Measurements from ENCODE around the gene FARS2. TPM values are rescaled to one million over a fixed set of nuclear protein-coding genes. Genes with fewer than 3 reads are reported as not detected.

Gene FARS2
- polyA plus RNA-seq, 1 donor from 2014 or later: 32.8 TPM

DNA sequence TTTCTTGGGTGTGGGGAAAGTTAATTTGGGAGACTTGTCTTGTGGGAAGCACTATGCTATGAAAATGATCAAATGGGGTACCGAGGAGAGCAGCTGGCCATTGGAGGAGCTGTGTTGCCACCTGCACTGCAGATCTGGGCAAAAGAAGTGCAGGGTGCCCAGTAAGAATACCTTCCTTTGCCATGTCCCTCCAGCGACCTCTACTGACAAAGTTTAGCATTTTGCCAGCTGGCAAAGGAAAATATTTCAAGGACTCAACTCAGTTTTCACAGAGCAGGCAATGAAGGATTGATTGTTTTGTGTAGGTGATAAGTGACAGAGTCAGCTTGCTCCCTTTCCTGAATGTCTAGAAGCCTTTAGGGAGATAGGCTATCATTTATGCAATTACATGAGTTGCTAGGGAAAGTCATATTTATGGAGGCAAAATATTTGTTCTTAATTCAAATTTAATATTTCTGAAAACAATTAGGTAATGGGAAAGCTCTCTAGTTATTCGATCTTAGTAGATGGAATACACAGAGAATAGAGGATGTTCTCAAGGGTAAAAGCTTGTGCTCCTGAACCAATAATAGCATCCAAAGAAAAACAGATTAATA is 118.4 kb downstream of the FARS2 start:
- Mint-ChIP-seq H3K36me3 (peaks cover 6% of the 10 kb centered on the region), H3K9me3 (peaks cover 0 to 4% (median 0%) of the 10 kb centered on the region in 3 donors), H3K27ac (peak overlapping the region in 1 of 3 donors; percentile 18), H3K27me3 (no peaks in the 10 kb centered on the region), H3K4me3 (no peak overlapping the region), H3K4me1 (peaks cover 0 to 5% (median 0%) of the 10 kb centered on the region in 3 donors)

DNA sequence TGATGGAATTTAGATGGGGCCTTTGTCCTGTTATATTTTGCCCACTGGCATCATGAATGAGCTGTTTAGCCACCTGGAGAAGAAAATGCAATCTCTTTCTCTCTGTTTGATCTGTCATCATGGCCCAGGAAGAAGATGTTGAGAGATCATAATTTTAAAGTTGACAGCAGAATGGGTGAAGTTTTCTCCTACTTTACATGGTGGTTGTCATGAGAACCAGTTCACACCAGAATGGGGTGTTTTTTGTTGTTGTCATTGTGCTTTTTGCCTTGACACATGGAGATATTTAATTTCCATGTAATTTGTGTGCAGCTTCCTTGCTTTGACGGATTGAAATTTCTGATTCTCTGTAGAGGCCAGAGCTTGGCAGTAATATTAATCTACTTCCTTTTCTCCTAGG is 122.5 kb downstream of the FARS2 start:
- H3K36me3 Mint-ChIP-seq: peaks cover 6% of the 10 kb centered on the region
- peaks cover 0 to 4% (median 0%) of the 10 kb centered on the region in 3 donors for H3K9me3 Mint-ChIP-seq
- H3K27me3 Mint-ChIP-seq: no peaks in the 10 kb centered on the region
- no peak overlapping the region for H3K27ac Mint-ChIP-seq
- peaks cover 0 to 2% (median 2%) of the 10 kb centered on the region in 3 donors for H3K4me1 Mint-ChIP-seq
- H3K4me3 Mint-ChIP-seq: no peak overlapping the region

DNA sequence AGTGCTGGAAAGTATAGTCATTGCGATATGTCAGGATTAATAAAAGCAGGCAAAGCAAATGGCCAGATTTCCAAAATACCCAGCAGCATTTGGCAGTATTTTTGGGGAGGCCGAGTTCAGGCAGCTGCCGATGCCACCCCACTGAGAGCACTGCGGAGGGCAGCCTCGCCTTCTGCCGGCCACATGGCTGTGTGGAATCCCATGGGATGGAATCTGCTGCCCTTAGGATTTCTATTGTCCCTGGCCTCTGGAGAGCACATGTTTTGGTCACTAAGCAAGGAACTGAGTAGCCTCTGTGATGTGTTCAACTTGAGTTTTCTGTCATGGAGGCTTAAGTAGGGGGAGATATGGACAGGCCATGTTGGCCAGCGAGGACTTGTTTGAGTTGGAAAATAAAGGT is 123.0 kb downstream of the FARS2 start:
- Mint-ChIP-seq H3K9me3 (peaks cover 0 to 4% (median 0%) of the 10 kb centered on the region in 3 donors), H3K4me3 (no peak overlapping the region), H3K36me3 (peaks cover 6% of the 10 kb centered on the region), H3K27ac (no peak overlapping the region), H3K27me3 (no peaks in the 10 kb centered on the region), H3K4me1 (peaks cover 2 to 3% (median 2%) of the 10 kb centered on the region in 3 donors)

DNA sequence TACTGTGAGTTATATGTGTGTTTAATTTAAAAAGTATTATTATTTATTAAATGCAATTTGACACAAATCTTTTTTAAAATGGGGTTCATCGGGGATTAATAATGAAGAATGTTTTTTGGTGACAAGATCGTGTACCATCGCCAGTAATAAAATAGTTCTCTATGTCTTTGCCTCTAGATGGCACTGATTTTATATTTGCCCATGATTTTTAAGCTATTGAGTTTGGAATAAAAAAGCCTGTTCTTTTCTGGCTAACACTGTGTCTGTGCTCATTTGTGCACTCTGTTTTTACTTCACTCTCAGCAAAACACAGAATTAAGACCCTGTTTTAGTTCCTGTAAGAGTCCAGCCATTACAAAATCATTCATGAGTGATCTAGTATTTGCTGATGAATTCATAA is 127.0 kb downstream of the FARS2 start:
- H3K4me3 Mint-ChIP-seq: no peak overlapping the region
- H3K36me3 Mint-ChIP-seq: peaks cover 2% of the 10 kb centered on the region
- no peaks in the 10 kb centered on the region for H3K27me3 Mint-ChIP-seq
- peaks cover 2 to 5% (median 4%) of the 10 kb centered on the region in 3 donors for H3K4me1 Mint-ChIP-seq
- H3K9me3 Mint-ChIP-seq: no peaks in the 10 kb centered on the region
- no peak overlapping the region for H3K27ac Mint-ChIP-seq

DNA sequence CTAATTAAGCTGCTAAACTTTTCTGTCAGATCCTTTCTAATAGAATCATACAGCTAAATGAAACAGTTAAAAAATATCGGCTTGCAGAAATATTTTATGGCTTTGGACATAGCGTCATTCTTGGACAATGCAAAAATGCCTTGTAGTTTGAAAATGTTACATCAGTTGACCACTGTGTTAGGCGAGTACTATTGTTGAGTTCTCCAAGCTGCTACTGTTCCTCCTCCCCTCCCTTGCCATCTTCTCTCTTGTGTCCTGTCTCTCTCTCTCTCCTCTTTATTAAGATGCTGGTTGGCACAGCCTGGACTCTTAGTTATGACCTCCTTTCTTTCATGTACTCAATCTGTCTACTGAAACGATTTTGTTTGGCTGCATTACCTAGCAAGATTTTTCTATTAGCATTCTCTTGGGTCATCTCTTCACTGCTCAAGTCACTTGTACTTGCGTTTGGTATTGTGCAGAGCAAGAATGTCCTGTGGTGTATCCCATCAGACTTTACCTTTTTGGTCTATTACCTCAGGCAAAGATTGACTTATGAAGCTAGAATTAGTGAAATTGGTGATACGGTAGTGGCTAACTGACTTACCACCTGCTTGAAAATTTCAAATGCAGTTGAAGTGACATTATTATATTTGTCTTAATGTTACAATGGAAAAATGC is 127.9 kb downstream of the FARS2 start:
- no peaks in the 10 kb centered on the region for H3K27me3 Mint-ChIP-seq
- H3K36me3 Mint-ChIP-seq: peaks cover 2% of the 10 kb centered on the region
- H3K4me1 Mint-ChIP-seq: peaks cover 1 to 5% (median 2%) of the 10 kb centered on the region in 3 donors
- H3K27ac Mint-ChIP-seq: no peak overlapping the region
- H3K4me3 Mint-ChIP-seq: no peak overlapping the region
- H3K9me3 Mint-ChIP-seq: no peaks in the 10 kb centered on the region

DNA sequence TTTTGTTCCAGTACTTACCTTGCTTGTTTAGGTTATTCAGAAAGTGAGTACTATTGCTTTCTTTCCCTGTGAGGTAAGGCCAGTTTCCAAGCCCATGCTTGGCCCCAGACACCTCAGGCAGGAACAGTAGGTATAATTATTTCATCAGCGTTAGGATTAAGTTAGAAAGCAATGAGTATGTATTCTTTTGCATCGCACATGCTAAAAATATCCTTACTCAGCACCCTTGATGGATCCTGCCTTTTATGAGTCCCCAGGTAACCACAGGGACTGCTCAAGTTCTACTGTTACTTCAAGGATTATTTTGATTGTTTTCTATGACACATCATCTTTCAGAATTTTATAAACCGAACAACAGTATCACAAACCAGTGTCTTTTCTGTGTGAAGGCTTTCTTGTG is 128.9 kb downstream of the FARS2 start:
- H3K36me3 Mint-ChIP-seq: peaks cover 2% of the 10 kb centered on the region

DNA sequence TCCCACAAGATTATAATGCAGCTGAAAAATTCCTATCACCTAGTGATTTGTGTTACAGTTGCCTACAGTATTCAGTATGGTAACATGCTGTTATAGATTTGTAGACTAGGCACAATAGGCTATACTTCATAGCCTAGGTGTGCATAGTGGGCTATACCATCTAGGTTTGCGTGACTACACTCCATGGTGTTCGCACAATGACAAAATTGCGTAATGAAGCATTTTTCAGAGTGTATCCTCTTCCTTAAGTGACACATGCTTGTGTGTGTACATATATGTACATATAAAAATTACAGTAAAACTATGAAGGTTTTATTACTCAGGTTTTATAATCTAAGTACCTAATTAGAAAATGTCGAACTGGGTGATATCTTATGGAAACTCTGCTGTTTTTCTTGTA is 133.0 kb downstream of the FARS2 start:
- Mint-ChIP-seq H3K4me1 (peaks cover 4 to 8% (median 5%) of the 10 kb centered on the region in 3 donors), H3K36me3 (no peaks in the 10 kb centered on the region), H3K27ac (no peak overlapping the region), H3K27me3 (no peaks in the 10 kb centered on the region), H3K9me3 (no peaks in the 10 kb centered on the region), H3K4me3 (no peak overlapping the region)

More for the DNA sequence above, 128.9 kb downstream of the FARS2 start:
- no peak overlapping the region for H3K4me3 Mint-ChIP-seq
- peak overlapping the region in 1 of 3 donors; percentile 59 for H3K27ac Mint-ChIP-seq
- H3K9me3 Mint-ChIP-seq: no peaks in the 10 kb centered on the region
- no peaks in the 10 kb centered on the region for H3K27me3 Mint-ChIP-seq
- H3K4me1 Mint-ChIP-seq: peaks cover 1 to 5% (median 2%) of the 10 kb centered on the region in 3 donors

DNA sequence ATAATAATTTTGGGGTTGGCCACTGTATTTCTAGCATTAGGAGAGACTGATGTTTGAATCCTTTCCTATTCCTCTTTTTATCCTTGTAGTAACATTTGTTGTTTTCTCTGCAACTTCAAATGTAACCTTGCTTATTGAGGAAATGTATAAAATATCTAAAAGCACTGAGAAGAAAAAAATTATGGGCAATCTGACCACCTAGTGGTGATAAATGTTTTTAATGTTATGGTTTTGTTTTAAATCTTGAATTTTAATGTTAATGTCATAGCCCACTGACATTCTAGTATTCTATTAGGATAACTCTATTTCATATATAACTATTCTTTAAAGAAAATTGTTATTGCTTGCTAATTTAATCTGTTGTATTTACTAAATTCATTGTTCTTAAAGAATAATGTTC is 134.4 kb downstream of the FARS2 start:
- no peaks in the 10 kb centered on the region for H3K36me3 Mint-ChIP-seq
- no peak overlapping the region for H3K4me3 Mint-ChIP-seq
- no peaks in the 10 kb centered on the region for H3K27me3 Mint-ChIP-seq
- H3K4me1 Mint-ChIP-seq: peaks cover 4 to 16% (median 5%) of the 10 kb centered on the region in 3 donors
- H3K27ac Mint-ChIP-seq: peak overlapping the region in 1 of 3 donors; percentile 11
- no peaks in the 10 kb centered on the region for H3K9me3 Mint-ChIP-seq

DNA sequence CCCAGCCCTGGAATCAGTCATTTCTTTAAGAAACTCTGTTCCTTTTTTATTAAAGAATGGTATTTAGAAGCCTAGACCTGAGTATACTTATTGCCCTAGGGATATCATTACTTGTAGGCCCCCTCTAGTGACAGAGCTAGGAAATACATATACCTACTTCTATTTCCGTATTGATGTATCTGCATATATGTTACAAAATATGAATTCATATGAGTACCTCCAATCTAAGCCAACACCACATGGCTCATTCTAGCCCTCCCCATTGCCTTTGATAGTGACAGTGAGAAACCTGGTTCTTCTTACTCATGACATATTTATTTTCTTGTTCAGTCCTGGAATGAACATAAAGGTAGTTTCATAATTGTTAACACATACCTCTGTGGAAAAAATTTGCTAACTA is 137.2 kb downstream of the FARS2 start:
- Mint-ChIP-seq H3K27ac (no peak overlapping the region), H3K4me3 (no peak overlapping the region), H3K9me3 (no peaks in the 10 kb centered on the region), H3K27me3 (no peaks in the 10 kb centered on the region), H3K4me1 (peaks cover 4 to 21% (median 7%) of the 10 kb centered on the region in 3 donors), H3K36me3 (no peaks in the 10 kb centered on the region)

DNA sequence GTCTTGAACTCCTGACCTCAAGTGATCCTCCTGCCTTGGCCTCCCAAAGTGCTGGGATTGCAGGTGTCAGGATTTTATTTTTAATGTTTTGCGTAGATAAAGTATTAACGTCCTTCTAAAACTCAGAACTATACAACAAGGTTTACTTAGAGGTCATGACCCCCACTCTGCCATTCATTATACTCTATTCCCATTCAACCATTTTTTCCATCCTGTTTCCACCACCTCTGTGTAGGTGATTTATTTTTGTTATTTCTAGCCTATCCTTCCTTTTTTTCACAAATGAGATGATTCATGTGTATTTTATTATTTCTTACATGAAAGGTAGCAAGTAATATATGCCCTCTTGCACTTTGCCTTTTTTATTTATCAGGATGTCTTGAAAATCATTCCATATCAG is 138.1 kb downstream of the FARS2 start:
- Mint-ChIP-seq H3K27ac (no peak overlapping the region), H3K36me3 (no peaks in the 10 kb centered on the region), H3K4me1 (peaks cover 4 to 21% (median 7%) of the 10 kb centered on the region in 3 donors), H3K4me3 (no peak overlapping the region), H3K27me3 (no peaks in the 10 kb centered on the region), H3K9me3 (no peaks in the 10 kb centered on the region)

DNA sequence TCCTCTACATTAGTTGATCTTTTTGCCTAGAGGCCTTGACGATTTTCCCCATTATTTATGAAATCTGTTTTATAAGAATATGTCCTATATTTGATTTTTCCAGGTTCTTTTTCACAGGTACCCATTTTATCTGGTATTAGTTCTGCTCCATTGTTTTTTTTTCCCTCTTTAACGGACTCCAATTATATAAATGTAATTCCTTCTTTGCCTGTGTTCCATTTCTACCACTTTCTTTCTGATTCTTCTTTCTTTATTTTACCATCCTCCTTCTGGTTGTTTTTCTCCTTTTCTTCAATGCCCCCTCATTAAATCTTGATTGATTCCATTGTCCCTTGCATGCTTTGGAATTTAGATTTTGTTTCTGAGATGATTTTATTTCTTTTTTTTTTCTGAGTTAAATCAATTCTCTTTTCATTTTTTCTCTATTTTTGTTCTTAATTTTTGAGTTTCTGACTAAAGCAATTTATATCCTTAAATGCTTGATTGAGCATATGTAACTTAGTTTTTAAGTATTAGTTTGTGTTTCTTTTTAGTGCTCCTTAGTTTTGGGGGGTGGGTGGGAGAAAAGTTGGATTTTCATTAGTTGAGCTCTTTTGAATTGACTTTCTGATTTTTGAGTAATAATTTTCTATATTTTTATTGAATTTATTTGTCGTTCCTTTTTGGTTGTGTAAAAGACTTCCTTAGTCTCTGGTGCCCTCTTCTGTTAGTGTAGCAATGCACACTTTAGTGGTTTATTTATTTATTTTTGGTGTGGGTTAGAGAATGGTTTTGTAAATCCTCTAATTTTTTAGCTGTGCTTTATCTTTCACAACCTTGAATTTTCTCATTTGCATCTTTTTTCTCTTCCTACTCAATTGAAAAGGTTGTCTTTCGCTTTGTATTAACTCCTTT is 140.8 kb downstream of the FARS2 start:
- Mint-ChIP-seq H3K27ac (peak overlapping the region in 1 of 3 donors; percentile 84), H3K4me3 (peak overlapping the region in 1 of 4 donors; percentile 44), H3K9me3 (no peaks in the 10 kb centered on the region), H3K36me3 (no peaks in the 10 kb centered on the region), H3K4me1 (peaks cover 4 to 21% (median 7%) of the 10 kb centered on the region in 3 donors), H3K27me3 (no peaks in the 10 kb centered on the region)

DNA sequence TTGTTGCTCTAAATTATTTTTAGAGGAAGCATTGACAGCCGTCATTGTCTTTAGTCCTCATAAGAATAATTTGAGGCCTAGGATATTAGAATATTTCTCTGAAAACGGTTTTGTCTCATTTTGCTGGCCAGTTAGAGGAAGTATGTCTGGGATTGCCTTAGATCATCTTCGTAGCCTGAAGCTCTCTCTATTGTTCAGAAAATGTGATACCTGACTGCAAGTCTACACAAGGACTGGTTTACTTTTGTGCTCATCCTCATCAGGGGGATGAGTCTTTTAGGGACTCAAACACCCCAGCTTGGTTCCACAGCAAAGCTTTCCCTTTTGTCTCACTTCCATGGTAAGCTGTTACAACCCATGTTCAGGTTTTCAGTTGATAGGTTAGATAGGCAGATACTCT is 141.8 kb downstream of the FARS2 start:
- Mint-ChIP-seq H3K9me3 (no peaks in the 10 kb centered on the region), H3K4me1 (peaks cover 4 to 21% (median 7%) of the 10 kb centered on the region in 3 donors), H3K27me3 (no peaks in the 10 kb centered on the region), H3K4me3 (no peak overlapping the region), H3K27ac (peak overlapping the region in 1 of 3 donors; percentile 84), H3K36me3 (no peaks in the 10 kb centered on the region)

DNA sequence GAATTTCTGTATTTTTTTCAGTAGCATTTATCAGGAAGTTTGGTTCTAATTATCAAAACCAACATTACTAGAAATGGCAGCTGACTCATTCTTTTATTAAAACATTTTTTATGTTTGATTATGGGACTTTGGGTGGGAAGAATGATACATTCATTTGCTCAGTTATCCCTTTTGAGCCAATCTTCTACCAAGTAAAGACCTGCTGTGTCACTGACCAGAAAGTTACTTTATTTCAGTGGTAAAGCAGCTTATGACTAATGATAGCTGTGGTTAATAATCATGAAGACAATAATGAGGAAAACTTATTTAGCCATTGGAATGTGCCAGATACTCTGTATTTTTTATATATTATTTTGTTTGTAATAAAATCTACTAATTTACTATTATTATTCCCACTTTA is 142.3 kb downstream of the FARS2 start:
- Mint-ChIP-seq H3K36me3 (peaks cover 5% of the 10 kb centered on the region), H3K27me3 (no peaks in the 10 kb centered on the region), H3K4me1 (peaks cover under 1 to 16% (median 4%) of the 10 kb centered on the region in 3 donors), H3K27ac (no peak overlapping the region), H3K4me3 (no peak overlapping the region), H3K9me3 (no peaks in the 10 kb centered on the region)

DNA sequence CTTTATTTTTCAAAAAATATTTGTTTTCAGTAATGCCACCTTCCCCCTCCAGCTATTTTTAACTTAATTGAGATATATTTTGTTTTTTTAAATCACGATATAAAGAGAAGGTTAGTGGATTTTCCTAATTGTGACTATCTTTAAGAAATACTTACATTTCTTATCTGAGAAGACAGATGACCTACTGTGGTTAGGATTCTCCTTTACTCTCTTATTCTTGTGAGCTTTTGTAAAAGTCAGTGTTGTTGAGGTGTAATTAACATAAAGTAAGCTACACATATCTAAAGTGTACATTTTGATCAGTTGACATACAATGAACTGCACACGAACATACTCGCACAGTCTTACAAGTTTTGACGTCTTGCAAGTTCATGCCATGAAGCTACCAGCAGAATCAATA is 144.7 kb downstream of the FARS2 start:
- Mint-ChIP-seq H3K27ac (no peak overlapping the region), H3K36me3 (peaks cover 9% of the 10 kb centered on the region), H3K4me3 (no peak overlapping the region), H3K4me1 (peaks cover 0 to 5% (median 2%) of the 10 kb centered on the region in 3 donors), H3K9me3 (no peaks in the 10 kb centered on the region), H3K27me3 (no peaks in the 10 kb centered on the region)

DNA sequence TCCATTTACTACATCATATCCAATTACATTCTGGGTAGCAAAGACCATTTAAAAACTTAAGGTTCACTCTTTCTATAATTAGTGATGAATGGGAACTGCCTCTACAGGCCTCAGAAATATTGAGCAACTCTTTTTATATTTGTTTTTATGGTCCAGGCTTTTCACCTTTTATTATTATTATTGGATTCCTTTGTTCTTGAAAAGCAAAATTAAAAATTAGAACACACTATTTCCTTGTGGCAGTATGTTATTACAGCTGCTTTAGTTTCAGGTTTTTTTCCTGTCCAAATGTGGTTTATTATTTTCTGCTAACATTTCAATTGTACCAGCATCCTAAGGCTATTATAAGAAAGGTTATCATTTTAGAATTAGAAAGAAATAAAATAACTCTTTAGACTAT is 150.1 kb downstream of the FARS2 start:
- Mint-ChIP-seq H3K4me3 (no peak overlapping the region), H3K27ac (no peak overlapping the region), H3K36me3 (peaks cover 23% of the 10 kb centered on the region), H3K9me3 (no peaks in the 10 kb centered on the region), H3K27me3 (no peaks in the 10 kb centered on the region), H3K4me1 (no peaks in the 10 kb centered on the region)
